ENCODE data around the gene MECR.

GRCh38 chr1:29264773-29265389 lies 34.1 kb upstream of the MECR start:
- TF ChIP-seq ZNF274 (IDR thresholded peaks at IDR 0.05; ENCODE audit: low read depth, low read length): no peak
- TF ChIP-seq POLR2AphosphoS5 (IDR thresholded peaks at IDR 0.05; ENCODE audit: low read depth, low read length): no peak
- no peak for TF ChIP-seq EZH2phosphoT487 (IDR thresholded peaks at IDR 0.05; ENCODE audit: borderline replicate concordance)
- TF ChIP-seq YY1 (IDR thresholded peaks at IDR 0.05; ENCODE audit: extremely low read depth, insufficient replicate concordance, low read depth, low read length): no peak
- TF ChIP-seq CTCF (IDR thresholded peaks at IDR 0.05 in 2 of 3, conservative IDR thresholded peaks at IDR 0.05 in 1 of 3; ENCODE audit: borderline replicate concordance in 1 of 3, insufficient read depth in 1 of 3, low read depth in 2 of 3, low read length in 2 of 3): no peak
- TF ChIP-seq POLR2A (IDR thresholded peaks at IDR 0.05; ENCODE audit: borderline replicate concordance, extremely low read depth, insufficient read depth, insufficient read length): no peak
- no peak for TF ChIP-seq MAX (IDR thresholded peaks at IDR 0.05)
- no peak for TF ChIP-seq REST (IDR thresholded peaks at IDR 0.05; ENCODE audit: low read depth)
